Thyroid gland (tissue), 4 donors: ENCODE measurements around the gene CACNG1. TPM values are rescaled to one million over a fixed set of nuclear protein-coding genes. Genes with fewer than 3 reads are reported as not detected.

ENCODE experiments used
- DNase-seq, 2 donors: peaks; one replicate each; pipeline ENCODE4 v3.0.0-alpha.2; 2019
- H3K27ac ChIP-seq, 3 donors: fragments of 200-600 bp; sonication (generic); 1 replicate in 2 of 3; 2 replicates in 1 of 3; pipeline ENCODE4 v1.5.1; 2016 to 2019; ENCODE audit warnings: mild to moderate bottlenecking in 1 of 3, moderate library complexity in 1 of 3
- H3K27me3 ChIP-seq: fragments of 200-600 bp; sonication (generic); one replicate; pipeline ENCODE4 v1.5.1; 2019
- H3K36me3 ChIP-seq, 2 donors: fragments of 200-600 bp; sonication (generic); one replicate each; pipeline ENCODE4 v1.5.1; 2016 to 2019
- H3K4me1 ChIP-seq, 2 donors: fragments of 200-600 bp; sonication (generic); one replicate each; pipeline ENCODE4 v1.5.1; 2017 to 2019
- H3K4me3 ChIP-seq, 3 donors: fragments of 200-600 bp; sonication (generic); replicated peaks in 1 of 3; 1 replicate in 2 of 3; 2 replicates in 1 of 3; pipeline ENCODE4 v1.5.1; 2016; ENCODE audit warnings: mild to moderate bottlenecking in 1 of 3
- H3K9me3 ChIP-seq: fragments of 200-600 bp; sonication (generic); one replicate; pipeline ENCODE4 v1.5.1; 2017
- CTCF ChIP-seq, 6 experiments: fragments of 200-600 bp in 3 of 6; fragments of 450-650 bp in 3 of 6; sonication (generic) in 3 of 6; IDR thresholded peaks; one replicate each; pipeline ENCODE4 v1.5.1; 2016 to 2019; ENCODE audit warnings: antibody characterized with exemption in 6 of 6, mild to moderate bottlenecking in 2 of 6, inconsistent platforms in 1 of 6, moderate library complexity in 1 of 6
- POLR2A ChIP-seq, 2 donors: fragments of 450-650 bp; IDR thresholded peaks; one replicate each; pipeline ENCODE4 v1.6.1; 2017; ENCODE audit warnings: antibody characterized with exemption in 2 of 2, mild to moderate bottlenecking in 2 of 2, moderate library complexity in 1 of 2
- WGBS, 2 donors: methylation state at CpG; one replicate each; pipeline ENCODE4 v1.1.5; 2017; 5-methylcytosine and 5-hydroxymethylcytosine counted together
- intact Hi-C: fragments of 100-400 bp; cut with DNase I; formaldehyde crosslinking; loops from one replicate; pipeline ENCODE4 v1.15.1; 2023
- total RNA-seq, 4 donors: library from RNA; depleted of rRNA; stranded (reverse); fragments of >200 nt; gene quantifications; one replicate each; pipeline ENCODE4 v1.2.3, GENCODE V29; 2016

The CACNG1 gene
- total RNA-seq, 4 donors from 2014 or later: not detected

- Histone ChIP-seq H3K4me1 (no peaks in the 10 kb centered on the region), H3K27ac (no peak overlapping the region), H3K9me3 (no peaks in the 10 kb centered on the region), H3K4me3 (no peak overlapping the region), H3K36me3 (no peaks in the 10 kb centered on the region), H3K27me3 (no peaks in the 10 kb centered on the region)
- 79 to 81% methylated on average over 6 of the region's 6 CpGs for WGBS, 2 donors
- no peak for DNase-seq
- intact Hi-C loops: no loop called here
- TF ChIP-seq CTCF (IDR thresholded peaks at IDR 0.05) (no peak), POLR2A (IDR thresholded peaks at IDR 0.05) (no peak)
Observed at GRCh38 chr17:67063141-67063540, 18.8 kb downstream of the CACNG1 start.

GRCh38 chr17:67066717-67067116 is 22.4 kb downstream of the CACNG1 start:
- Histone ChIP-seq H3K4me3 (no peak overlapping the region), H3K36me3 (no peaks in the 10 kb centered on the region), H3K9me3 (no peaks in the 10 kb centered on the region), H3K27ac (no peak overlapping the region), H3K27me3 (no peaks in the 10 kb centered on the region), H3K4me1 (no peaks in the 10 kb centered on the region)
- 40 to 48% methylated on average over 2 of the region's 2 CpGs for WGBS, 2 donors
- TF ChIP-seq POLR2A (IDR thresholded peaks at IDR 0.05) (no peak), CTCF (IDR thresholded peaks at IDR 0.05) (no peak)
- intact Hi-C loops: no loop called here
- no peak for DNase-seq

- 72 to 74% methylated on average over 13 of the region's 13 CpGs for WGBS, 2 donors
- intact Hi-C loops: no loop called here
- DNase-seq: no peak
- Histone ChIP-seq H3K36me3 (no peaks in the 10 kb centered on the region), H3K27me3 (no peaks in the 10 kb centered on the region), H3K27ac (no peak overlapping the region), H3K4me3 (no peak overlapping the region), H3K9me3 (no peaks in the 10 kb centered on the region), H3K4me1 (no peaks in the 10 kb centered on the region)
- TF ChIP-seq CTCF (IDR thresholded peaks at IDR 0.05) (no peak), POLR2A (IDR thresholded peaks at IDR 0.05) (no peak)
Observed at GRCh38 chr17:67067571-67068482, 23.5 kb downstream of the CACNG1 start.

- no peak for DNase-seq
- TF ChIP-seq POLR2A (IDR thresholded peaks at IDR 0.05): no peak
- no peak for TF ChIP-seq CTCF (IDR thresholded peaks at IDR 0.05)
- intact Hi-C loops: no loop called here
- no peaks in the 10 kb centered on the region for H3K27me3 ChIP-seq
- no peaks in the 10 kb centered on the region for H3K36me3 ChIP-seq
- WGBS, 2 donors: 27 to 33% methylated on average over 3 of the region's 3 CpGs
- H3K27ac ChIP-seq: no peak overlapping the region
- H3K4me1 ChIP-seq: no peaks in the 10 kb centered on the region
- H3K9me3 ChIP-seq: no peaks in the 10 kb centered on the region
- H3K4me3 ChIP-seq: no peak overlapping the region
Observed at GRCh38 chr17:67068999-67069398, 24.6 kb downstream of the CACNG1 start.

- Histone ChIP-seq H3K4me3 (no peak overlapping the region), H3K27ac (no peak overlapping the region), H3K36me3 (no peaks in the 10 kb centered on the region), H3K4me1 (no peaks in the 10 kb centered on the region), H3K27me3 (no peaks in the 10 kb centered on the region), H3K9me3 (no peaks in the 10 kb centered on the region)
- WGBS, 2 donors: 97% methylated on average over 5 of the region's 5 CpGs
- intact Hi-C loops: no loop called here
- no peak for DNase-seq
- TF ChIP-seq CTCF (IDR thresholded peaks at IDR 0.05) (no peak), POLR2A (IDR thresholded peaks at IDR 0.05) (no peak)
Observed at GRCh38 chr17:67069603-67070136, 25.3 kb downstream of the CACNG1 start.
